8988T (cell line): ENCODE measurements around the gene CYP27B1.
"Not testable (repeated sequence)": the region's sequence is repeated elsewhere in the genome, so short reads cannot be mapped to it uniquely, and the experiment has no call there.

Source experiments
- DNase-seq: peaks from one replicate; pipeline ENCODE4 v3.0.0; 2011

Gene CYP27B1

GRCh38 chr12:57733928-57734327 lies 33.0 kb downstream of the CYP27B1 start:
- no peak for DNase-seq

- no peak for DNase-seq
Observed at GRCh38 chr12:57732726-57733593, 33.9 kb downstream of the CYP27B1 start.

- no peak for DNase-seq
Observed at GRCh38 chr12:57732270-57732669, 34.6 kb downstream of the CYP27B1 start.

GRCh38 chr12:57731411-57732080 lies 35.3 kb downstream of the CYP27B1 start:
- DNase-seq, result no peak

- DNase-seq, result no peak
Observed at GRCh38 chr12:57730336-57731067, 36.4 kb downstream of the CYP27B1 start.

GRCh38 chr12:57729321-57729844 lies 37.5 kb downstream of the CYP27B1 start:
- DNase-seq, result no peak

- no peak for DNase-seq
Observed at GRCh38 chr12:57727758-57728395, 39.0 kb downstream of the CYP27B1 start.

GRCh38 chr12:57726884-57727757 lies 39.8 kb downstream of the CYP27B1 start:
- DNase-seq, result peak; percentile 26

- peak; percentile 97 for DNase-seq
Observed at GRCh38 chr12:57726151-57726883, 40.6 kb downstream of the CYP27B1 start.

GRCh38 chr12:57725851-57726150 lies 41.1 kb downstream of the CYP27B1 start:
- DNase-seq, result no peak

GRCh38 chr12:57724936-57725740 lies 41.7 kb downstream of the CYP27B1 start:
- no peak for DNase-seq

GRCh38 chr12:57724003-57724935 lies 42.6 kb downstream of the CYP27B1 start:
- no peak for DNase-seq

GRCh38 chr12:57723630-57723962 lies 43.3 kb downstream of the CYP27B1 start:
- DNase-seq, result no peak

- DNase-seq, result no peak
Observed at GRCh38 chr12:57722716-57723629, 43.9 kb downstream of the CYP27B1 start.

- not testable (repeated sequence) for DNase-seq
Observed at GRCh38 chr12:57721846-57722608, 44.9 kb downstream of the CYP27B1 start.

GRCh38 chr12:57720606-57721595 lies 46.0 kb downstream of the CYP27B1 start:
- peak; percentile 5 for DNase-seq
